Fibroblast of lung (primary cell): ENCODE results near the gene SLPI. TPM values are rescaled to one million over a fixed set of nuclear protein-coding genes. Genes with fewer than 3 reads are reported as not detected.

Source experiments
- DNase-seq, 2 donors: peaks; one replicate each; pipeline versions ENCODE4 v3.0.0 to v3.0.0-alpha.2; 2010; ENCODE audit warnings: low read depth in 2 of 2
- H2AFZ ChIP-seq: 2 replicates; pipeline ENCODE4 v1.5.1; 2012; ENCODE audit warnings: low read length, control low read depth, inconsistent platforms
- H3K27ac ChIP-seq: 2 replicates; pipeline ENCODE4 v1.5.1; 2011; ENCODE audit warnings: low read length, control low read depth; ENCODE audit not compliant: insufficient read depth
- H3K27me3 ChIP-seq: 2 replicates; pipeline ENCODE4 v1.5.1; 2011; ENCODE audit warnings: mild to moderate bottlenecking, low read length; ENCODE audit not compliant: control insufficient read depth, insufficient read depth
- H3K36me3 ChIP-seq: 2 replicates; pipeline ENCODE4 v1.5.1; 2011; ENCODE audit warnings: low read length; ENCODE audit not compliant: control insufficient read depth, insufficient read depth
- H3K4me1 ChIP-seq: 2 replicates; pipeline ENCODE4 v1.5.1; 2011; ENCODE audit warnings: low read length; ENCODE audit not compliant: control insufficient read depth, insufficient read depth; ENCODE audit errors: extremely low read depth
- H3K4me2 ChIP-seq: 2 replicates; pipeline ENCODE4 v1.5.1; 2011; ENCODE audit warnings: low read length, control low read depth; ENCODE audit not compliant: insufficient read depth; ENCODE audit errors: extremely low read depth
- H3K4me3 ChIP-seq, 4 experiments: fragments of 200-600 bp in 1 of 4; sonication (generic) in 1 of 4; replicated peaks in 1 of 4; 2 replicates each; pipeline ENCODE4 v1.5.1; 2011 to 2016; ENCODE audit warnings: low read length in 4 of 4, low read depth in 3 of 4, mild to moderate bottlenecking in 3 of 4, control low read depth in 2 of 4, inconsistent platforms in 1 of 4, mixed read lengths in 1 of 4; ENCODE audit not compliant: insufficient read depth in 1 of 4; ENCODE audit errors: control extremely low read depth in 1 of 4
- H3K79me2 ChIP-seq: 2 replicates; pipeline ENCODE4 v1.5.1; 2012; ENCODE audit warnings: mild to moderate bottlenecking, low read length, inconsistent platforms; ENCODE audit not compliant: control insufficient read depth, insufficient read depth
- H3K9ac ChIP-seq: 2 replicates; pipeline ENCODE4 v1.5.1; 2011; ENCODE audit warnings: mild to moderate bottlenecking, low read length, control low read depth; ENCODE audit not compliant: insufficient read depth
- H3K9me3 ChIP-seq: 2 replicates; pipeline ENCODE4 v1.5.1; 2012; ENCODE audit warnings: low read depth, low read length; ENCODE audit not compliant: control insufficient read depth, insufficient read depth
- H4K20me1 ChIP-seq: 2 replicates; pipeline ENCODE4 v1.5.1; 2011; ENCODE audit warnings: low read length; ENCODE audit not compliant: control insufficient read depth, insufficient read depth; ENCODE audit errors: extremely low read depth
- EZH2 ChIP-seq: IDR thresholded peaks from 2 replicates; pipeline ENCODE4 v1.5.1; 2012; ENCODE audit warnings: low read length, control low read depth, mild to moderate bottlenecking; ENCODE audit errors: missing control alignments
- polyA plus RNA-seq, 2 donors: library from polyadenylated mRNA; depleted of rRNA in 1 of 2; stranded (reverse) in 1 of 2; unstranded in 1 of 2; fragments of >200 nt; gene quantifications; 2 replicates each; pipeline ENCODE4 v1.2.1, GENCODE V29; 2011 to 2012; ENCODE audit warnings: missing spikeins in 1 of 2
- total RNA-seq: library from RNA; depleted of rRNA; stranded (reverse); fragments of >200 nt; gene quantifications from 2 replicates; pipeline ENCODE4 v1.2.1, GENCODE V29; 2014
- TF ChIP-seq, protein P1 (sequence below), 2 donors: IDR thresholded peaks in 1 of 2; conservative IDR thresholded peaks in 1 of 2; 1 replicate in 1 of 2; 2 replicates in 1 of 2; pipeline ENCODE4 v1.5.1; 2011 to 2012; ENCODE audit warnings: low read length in 2 of 2, control low read depth in 1 of 2, inconsistent platforms in 1 of 2, low read depth in 1 of 2, mild to moderate bottlenecking in 1 of 2

SLPI gene
- total and polyA plus RNA-seq, 2 donors (not counting 1 experiment from before 2014, with no cell fraction given), result 0.17 to 3.7 TPM

DNA sequence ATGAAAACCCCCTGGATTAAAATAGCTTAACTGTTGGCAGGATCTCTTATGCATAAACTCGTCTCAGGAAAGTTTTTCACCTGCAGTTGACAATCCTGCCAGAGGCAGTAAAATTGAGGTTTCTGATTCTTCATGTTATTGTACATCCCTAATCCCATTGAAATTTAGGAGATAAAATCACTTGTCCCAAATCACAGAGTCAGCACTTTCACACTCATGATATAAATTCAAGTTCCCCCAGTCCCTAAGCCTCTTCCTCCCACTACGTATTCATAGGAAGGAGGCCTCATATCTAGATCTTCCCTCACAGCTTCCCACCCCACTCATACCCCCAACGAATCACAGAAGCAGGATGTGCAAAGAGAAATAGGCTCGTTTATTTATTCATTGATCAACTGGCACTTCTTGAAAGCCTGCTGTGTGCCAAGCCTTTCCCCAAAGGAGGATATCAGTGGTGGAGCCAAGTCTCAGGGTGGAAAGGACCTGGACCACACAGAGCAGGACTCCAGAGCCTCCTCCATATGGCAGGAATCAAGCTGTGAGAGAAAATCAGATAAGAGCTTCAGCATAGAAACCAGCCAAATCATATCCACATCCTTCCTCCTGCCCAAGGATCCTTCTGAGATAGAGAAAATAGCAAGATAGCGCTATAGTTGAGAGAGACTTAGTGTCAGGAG is 2.3 kb downstream of the SLPI start:
- H3K27me3 ChIP-seq, result peaks cover 4% of the 10 kb centered on the region

DNA sequence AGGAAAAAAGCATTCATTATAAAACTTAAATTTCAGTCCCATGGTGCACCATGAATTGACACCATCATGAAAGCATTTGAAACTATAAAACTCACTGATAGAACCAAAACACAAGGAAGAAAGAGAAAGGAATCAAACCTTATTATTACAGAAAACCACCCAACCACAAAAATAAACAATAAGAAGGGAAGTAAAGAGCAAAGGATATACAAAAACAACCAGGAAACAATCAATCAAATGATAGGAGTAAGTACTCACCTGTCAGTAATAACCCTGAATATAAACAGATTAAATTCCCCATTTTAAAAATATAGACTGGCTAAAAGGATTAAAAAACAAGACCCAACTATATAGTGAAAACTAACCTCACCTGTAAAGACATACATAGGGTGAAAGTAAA is 5.8 kb downstream of the SLPI start:
- Histone ChIP-seq H3K79me2 (no peaks in the 10 kb centered on the region), H3K27ac (no peak overlapping the region), H3K4me2 (no peak overlapping the region), H3K4me1 (no peaks in the 10 kb centered on the region), H3K4me3 (no peak overlapping the region), H3K9me3 (no peaks in the 10 kb centered on the region), H3K27me3 (peaks cover 6% of the 10 kb centered on the region), H2AFZ (no peak overlapping the region), H4K20me1 (no peaks in the 10 kb centered on the region), H3K36me3 (no peaks in the 10 kb centered on the region), H3K9ac (no peak overlapping the region)
- TF ChIP-seq, protein P1, sequence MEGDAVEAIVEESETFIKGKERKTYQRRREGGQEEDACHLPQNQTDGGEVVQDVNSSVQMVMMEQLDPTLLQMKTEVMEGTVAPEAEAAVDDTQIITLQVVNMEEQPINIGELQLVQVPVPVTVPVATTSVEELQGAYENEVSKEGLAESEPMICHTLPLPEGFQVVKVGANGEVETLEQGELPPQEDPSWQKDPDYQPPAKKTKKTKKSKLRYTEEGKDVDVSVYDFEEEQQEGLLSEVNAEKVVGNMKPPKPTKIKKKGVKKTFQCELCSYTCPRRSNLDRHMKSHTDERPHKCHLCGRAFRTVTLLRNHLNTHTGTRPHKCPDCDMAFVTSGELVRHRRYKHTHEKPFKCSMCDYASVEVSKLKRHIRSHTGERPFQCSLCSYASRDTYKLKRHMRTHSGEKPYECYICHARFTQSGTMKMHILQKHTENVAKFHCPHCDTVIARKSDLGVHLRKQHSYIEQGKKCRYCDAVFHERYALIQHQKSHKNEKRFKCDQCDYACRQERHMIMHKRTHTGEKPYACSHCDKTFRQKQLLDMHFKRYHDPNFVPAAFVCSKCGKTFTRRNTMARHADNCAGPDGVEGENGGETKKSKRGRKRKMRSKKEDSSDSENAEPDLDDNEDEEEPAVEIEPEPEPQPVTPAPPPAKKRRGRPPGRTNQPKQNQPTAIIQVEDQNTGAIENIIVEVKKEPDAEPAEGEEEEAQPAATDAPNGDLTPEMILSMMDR (conservative IDR thresholded peaks at IDR 0.05 in 1 of 2, IDR thresholded peaks at IDR 0.05 in 1 of 2; ENCODE audit: low read depth in 1 of 2, low read length in 2 of 2), result no peak
- TF ChIP-seq EZH2, result no peak
- no peak for DNase-seq

More for the DNA sequence above, 2.3 kb downstream of the SLPI start:
- Histone ChIP-seq H3K36me3 (no peaks in the 10 kb centered on the region), H3K4me1 (no peaks in the 10 kb centered on the region), H3K4me3 (no peak overlapping the region), H2AFZ (no peak overlapping the region), H3K4me2 (no peak overlapping the region), H3K9me3 (no peaks in the 10 kb centered on the region), H3K79me2 (no peaks in the 10 kb centered on the region), H3K9ac (no peak overlapping the region), H4K20me1 (no peaks in the 10 kb centered on the region), H3K27ac (no peak overlapping the region)
- no peak for DNase-seq
- TF ChIP-seq EZH2, result no peak
- TF ChIP-seq, protein P1 (conservative IDR thresholded peaks at IDR 0.05 in 1 of 2, IDR thresholded peaks at IDR 0.05 in 1 of 2; ENCODE audit: low read depth in 1 of 2, low read length in 2 of 2), result no peak

DNA sequence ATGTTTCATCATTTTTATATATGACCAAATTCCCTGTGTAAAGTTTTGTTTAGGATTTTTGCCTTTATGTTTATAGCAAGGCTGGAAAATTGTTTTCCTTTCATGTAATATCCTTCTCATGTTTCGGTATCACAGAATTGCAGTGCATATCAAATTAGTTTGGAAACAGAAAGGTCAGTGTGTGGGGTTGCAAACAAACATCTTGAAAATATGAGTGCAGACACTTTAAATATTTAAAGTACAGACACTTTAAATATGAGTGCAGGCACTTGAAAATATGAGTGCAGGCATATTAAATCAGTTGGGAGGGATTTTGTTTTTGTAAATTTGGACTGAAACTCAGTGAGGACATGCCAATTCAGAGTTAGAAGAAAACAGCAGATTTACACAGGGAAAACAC is 6.5 kb downstream of the SLPI start:
- H3K27ac ChIP-seq, result no peak overlapping the region
- TF ChIP-seq, protein P1 (conservative IDR thresholded peaks at IDR 0.05 in 1 of 2, IDR thresholded peaks at IDR 0.05 in 1 of 2; ENCODE audit: low read depth in 1 of 2, low read length in 2 of 2), result no peak
- no peak for TF ChIP-seq EZH2
- no peak overlapping the region for H3K9ac ChIP-seq
- no peaks in the 10 kb centered on the region for H3K9me3 ChIP-seq
- no peak overlapping the region for H3K4me3 ChIP-seq
- no peaks in the 10 kb centered on the region for H4K20me1 ChIP-seq
- peaks cover 6% of the 10 kb centered on the region for H3K27me3 ChIP-seq
- H3K36me3 ChIP-seq, result no peaks in the 10 kb centered on the region
- H3K79me2 ChIP-seq, result no peaks in the 10 kb centered on the region
- no peak overlapping the region for H2AFZ ChIP-seq
- H3K4me1 ChIP-seq, result no peaks in the 10 kb centered on the region
- no peak overlapping the region for H3K4me2 ChIP-seq
- DNase-seq, result no peak
